Activated CD4-positive, CD25-positive, alpha-beta regulatory T cell treated with anti-CD3 and anti-CD28 coated beads, Interleukin-2, amount 50 U/mL, for 72 hours (primary cell): ENCODE measurements around the gene CABLES2.

ENCODE experiments used
- DNase-seq: peaks from one replicate; pipeline ENCODE4 v3.0.0; 2021

Gene CABLES2

DNA sequence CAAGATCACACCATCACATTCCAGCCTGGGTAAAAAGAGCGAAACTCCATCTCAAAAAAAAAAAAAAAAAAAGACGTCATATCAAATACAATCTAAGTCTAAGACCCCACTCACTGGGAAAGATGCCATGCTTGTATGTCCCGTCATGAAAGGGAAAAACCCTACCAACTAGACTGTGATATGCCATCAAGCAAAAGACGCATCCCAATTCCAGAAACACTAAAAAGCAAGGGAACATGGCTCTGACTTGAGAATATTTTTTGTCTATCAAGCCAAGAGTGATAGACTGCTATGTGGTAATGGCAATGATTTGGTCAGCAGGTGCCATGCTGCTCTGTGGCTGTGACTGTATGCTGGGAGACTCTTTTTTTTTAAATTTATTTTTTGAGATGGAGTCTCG is 63.0 kb downstream of the CABLES2 start:
- no peak for DNase-seq

DNA sequence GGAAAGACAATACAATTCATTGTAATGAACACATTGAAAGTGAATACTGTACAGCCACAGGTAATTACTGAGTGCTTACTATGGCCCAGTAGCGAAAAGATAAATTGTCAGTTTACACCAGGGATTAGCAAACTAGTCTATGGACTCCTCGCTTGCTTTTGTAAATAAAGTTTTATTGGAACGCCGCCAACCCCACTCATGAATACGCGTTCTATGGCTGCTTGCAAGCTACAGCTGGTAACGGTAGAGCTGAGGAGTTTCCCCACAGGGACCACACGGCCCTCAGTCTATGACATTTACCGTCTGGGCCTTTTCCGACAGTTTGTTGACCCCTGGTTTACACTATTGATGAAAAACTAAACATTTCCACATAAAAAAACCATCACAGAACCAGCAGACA is 64.2 kb downstream of the CABLES2 start:
- no peak for DNase-seq

DNA sequence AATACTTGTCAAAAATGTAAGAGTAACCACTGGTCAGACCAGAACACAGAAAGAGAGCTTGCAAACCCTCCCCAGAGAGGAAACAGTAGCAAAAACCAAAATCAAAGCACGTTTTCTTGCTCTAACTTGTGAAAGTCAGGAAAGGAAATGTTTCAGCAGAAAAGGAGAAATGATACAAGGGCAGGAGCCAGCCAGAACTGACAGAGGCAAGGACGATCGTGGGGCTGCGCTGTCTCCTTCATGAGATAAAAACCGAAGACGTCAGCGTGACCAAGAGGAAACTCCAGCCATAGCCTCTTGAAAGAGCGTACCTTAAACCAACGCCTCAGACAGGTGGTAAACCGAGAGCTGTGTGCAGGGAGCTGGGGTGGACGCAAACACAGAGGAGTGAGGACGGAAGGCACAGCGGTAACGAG is 67.4 kb downstream of the CABLES2 start:
- no peak for DNase-seq
